Erythroblast (primary cell): ENCODE results near the gene NPIPB4.
"Not testable (repeated sequence)": the region's sequence is repeated elsewhere in the genome, so short reads cannot be mapped to it uniquely, and the experiment has no call there.

Source experiments
- GATA1 ChIP-seq: IDR thresholded peaks from 2 replicates; pipeline ENCODE4 v1.6.1; 2011; ENCODE audit warnings: low read depth, mild to moderate bottlenecking, control low read depth, low read length, moderate library complexity
- POLR2A ChIP-seq: IDR thresholded peaks from 2 replicates; pipeline ENCODE4 v1.6.1; 2011; ENCODE audit warnings: mild to moderate bottlenecking, low read length

- TF ChIP-seq POLR2A, GATA1: not testable (repeated sequence)
These were observed 59.0 kb downstream of the NPIPB4 start for GRCh38 chr16:21798601-21799000.
